Effector memory CD8-positive, alpha-beta T cell (primary cell): Measurements from ENCODE around the gene ARFGAP2.
"Not testable (repeated sequence)": the region's sequence is repeated elsewhere in the genome, so short reads cannot be mapped to it uniquely, and the experiment has no call there.

Experiments
- ATAC-seq: fragments of 150-1000 bp; cut with Tn5 transposase; replicated peaks from 2 replicates; pipeline ENCODE4 v1.10.0; 2021; ENCODE audit warnings: mild to moderate bottlenecking, moderate library complexity
- DNase-seq, 3 experiments: peaks; one replicate each; pipeline ENCODE4 v3.0.0; 2021
- H3K27ac Mint-ChIP-seq, 2 donors: one replicate each; pipeline ENCODE4 v1.8.0; 2022; ENCODE audit warnings: mild to moderate bottlenecking in 2 of 2, mixed read lengths in 2 of 2, moderate library complexity in 2 of 2
- H3K27me3 Mint-ChIP-seq, 2 donors: one replicate each; pipeline ENCODE4 v1.8.0; 2022; ENCODE audit warnings: mixed read lengths in 2 of 2
- H3K36me3 Mint-ChIP-seq: one replicate; pipeline ENCODE4 v1.8.0; 2022; ENCODE audit warnings: mild to moderate bottlenecking, moderate library complexity, mixed read lengths; ENCODE audit not compliant: insufficient read depth
- H3K4me1 Mint-ChIP-seq, 2 donors: one replicate each; pipeline ENCODE4 v1.8.0; 2022; ENCODE audit warnings: low read depth in 2 of 2, mixed read lengths in 2 of 2
- H3K4me3 Mint-ChIP-seq, 2 donors: one replicate each; pipeline ENCODE4 v1.8.0; 2022; ENCODE audit warnings: mild to moderate bottlenecking in 2 of 2, mixed read lengths in 2 of 2, moderate library complexity in 2 of 2
- H3K9me3 Mint-ChIP-seq, 2 donors: one replicate each; pipeline ENCODE4 v1.8.0; 2022; ENCODE audit warnings: mixed read lengths in 2 of 2

Gene ARFGAP2

DNA sequence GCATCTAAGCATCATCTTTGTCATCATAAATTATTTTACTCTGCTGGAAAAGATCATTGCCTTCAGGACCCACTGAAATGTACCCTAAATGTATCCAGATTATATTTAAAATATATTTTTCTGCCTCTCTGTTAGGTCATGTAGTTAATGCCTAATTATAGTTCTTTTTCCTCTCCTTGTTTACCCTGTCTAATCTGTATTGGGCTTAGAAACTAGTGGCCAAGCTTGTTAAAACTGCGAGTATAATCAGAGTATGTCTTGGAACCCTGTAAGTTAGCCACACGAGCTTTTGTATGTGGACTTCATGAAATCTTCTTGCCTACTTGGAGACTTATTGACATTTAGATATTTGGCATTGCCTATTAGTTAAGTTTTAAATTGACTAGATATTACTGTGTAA lies 55.6 kb downstream of the ARFGAP2 start:
- no peak overlapping the region for H3K4me3 Mint-ChIP-seq
- ATAC-seq (no peak), DNase-seq (no peak)
- no peak overlapping the region for H3K27ac Mint-ChIP-seq
- peaks cover 3% of the 10 kb centered on the region for H3K36me3 Mint-ChIP-seq
- H3K27me3 Mint-ChIP-seq = no peaks in the 10 kb centered on the region
- H3K9me3 Mint-ChIP-seq = no peaks in the 10 kb centered on the region
- H3K4me1 Mint-ChIP-seq = no peaks in the 10 kb centered on the region

DNA sequence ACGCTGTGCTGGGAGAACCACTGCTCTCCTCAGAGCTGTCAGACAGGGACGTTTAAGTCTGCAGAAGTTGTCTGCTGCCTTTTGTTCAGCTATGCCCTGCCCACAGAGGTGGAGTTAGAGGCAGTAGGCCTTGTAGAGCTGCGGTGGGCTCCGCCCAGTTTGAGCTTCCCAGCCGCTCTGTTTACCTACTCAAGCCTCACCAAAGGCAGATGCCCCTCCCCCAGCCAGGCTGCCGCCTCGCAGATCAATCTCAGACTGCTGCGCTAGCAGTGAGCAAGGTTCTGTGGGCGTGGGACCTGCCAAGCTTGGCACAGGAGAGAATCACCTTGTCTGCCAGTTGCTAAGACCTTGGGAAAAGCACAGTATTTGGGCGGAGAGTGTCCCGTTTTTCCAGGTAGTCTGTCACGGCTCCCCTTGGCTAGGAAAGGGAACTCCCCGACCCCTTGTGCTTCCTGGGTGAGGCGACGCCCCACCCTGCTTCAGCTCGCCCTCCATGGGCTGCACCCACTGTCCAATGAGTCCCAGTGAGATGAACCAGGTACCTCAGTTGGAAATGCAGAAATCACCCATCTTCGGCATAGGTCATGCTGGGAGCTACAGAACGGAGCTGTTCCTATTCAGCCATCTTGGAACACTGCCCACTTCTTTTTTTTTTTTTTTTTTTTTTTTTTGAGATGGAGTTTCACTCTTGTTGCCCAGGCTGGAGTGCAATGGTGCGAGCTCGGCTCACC lies 57.6 kb downstream of the ARFGAP2 start:
- not testable (repeated sequence) for H3K27ac Mint-ChIP-seq, ATAC-seq, H3K36me3 Mint-ChIP-seq, DNase-seq, H3K27me3 Mint-ChIP-seq, H3K4me3 Mint-ChIP-seq, H3K9me3 Mint-ChIP-seq, H3K4me1 Mint-ChIP-seq
